Glutamatergic neuron (in vitro differentiated cells): ENCODE data around the gene PRIM1. TPM values are rescaled to one million over a fixed set of nuclear protein-coding genes. Genes with fewer than 3 reads are reported as not detected.

Source experiments
- DNase-seq: peaks from one replicate; pipeline ENCODE4 v3.0.0; 2022
- H3K27ac Mint-ChIP-seq: one replicate; pipeline ENCODE4 v1.8.0; 2020; ENCODE audit warnings: mild to moderate bottlenecking, mixed read lengths, inconsistent platforms; ENCODE audit not compliant: unreplicated experiment
- H3K27me3 Mint-ChIP-seq: one replicate; pipeline ENCODE4 v1.8.0; 2020; ENCODE audit warnings: mild to moderate bottlenecking, moderate library complexity, mixed read lengths, inconsistent platforms; ENCODE audit not compliant: unreplicated experiment
- H3K36me3 Mint-ChIP-seq: one replicate; pipeline ENCODE4 v1.8.0; 2020; ENCODE audit warnings: mild to moderate bottlenecking, mixed read lengths, inconsistent platforms; ENCODE audit not compliant: unreplicated experiment
- H3K4me1 Mint-ChIP-seq: one replicate; pipeline ENCODE4 v1.8.0; 2020; ENCODE audit warnings: mild to moderate bottlenecking, low read depth, mixed read lengths, inconsistent platforms; ENCODE audit not compliant: unreplicated experiment
- H3K4me3 Mint-ChIP-seq: one replicate; pipeline ENCODE4 v1.8.0; 2020; ENCODE audit warnings: mild to moderate bottlenecking, mixed read lengths, inconsistent platforms; ENCODE audit not compliant: unreplicated experiment
- H3K9me3 Mint-ChIP-seq: one replicate; pipeline ENCODE4 v1.8.0; 2020; ENCODE audit warnings: mild to moderate bottlenecking, moderate library complexity, mixed read lengths, inconsistent platforms; ENCODE audit not compliant: unreplicated experiment
- total RNA-seq: library from RNA; stranded (reverse); fragmentation: NEBNext Ultra II Directional; extraction: Animal tissue kit (Norgen Biotek cat#: 25700); gene quantifications from one replicate; pipeline ENCODE4 v1.2.1, GENCODE V29; 2021; ENCODE audit not compliant: unreplicated experiment
- TF ChIP-seq, protein P1 (sequence below): fragments of 200-600 bp; sonication (generic); IDR thresholded peaks from one replicate; pipeline ENCODE4 v1.5.0; 2021; ENCODE audit not compliant: partially characterized antibody, unreplicated experiment

Gene PRIM1
- total RNA-seq, 1 donor from 2014 or later, result 11.3 TPM

DNA sequence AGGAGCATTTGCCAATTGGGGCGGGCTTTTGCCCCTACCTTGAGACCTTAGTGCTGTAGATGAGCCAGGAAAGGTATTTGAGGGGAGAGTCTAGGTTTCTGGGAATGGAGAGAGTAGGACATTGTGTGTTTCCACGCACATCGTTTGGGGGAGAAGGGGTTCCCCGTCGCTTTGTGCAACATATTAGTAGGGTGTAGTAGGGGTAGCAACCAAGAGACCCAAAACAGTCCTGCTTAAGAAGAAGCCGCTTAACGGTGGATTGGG lies 63.3 kb downstream of the PRIM1 start:
- Mint-ChIP-seq H3K4me3 (peak overlapping the region; percentile 99), H3K36me3 (no peaks in the 10 kb centered on the region), H3K4me1 (peaks cover 10% of the 10 kb centered on the region), H3K27ac (peak overlapping the region; percentile 98), H3K9me3 (peaks cover 18% of the 10 kb centered on the region), H3K27me3 (peaks cover 7% of the 10 kb centered on the region)
- TF ChIP-seq, protein P1, sequence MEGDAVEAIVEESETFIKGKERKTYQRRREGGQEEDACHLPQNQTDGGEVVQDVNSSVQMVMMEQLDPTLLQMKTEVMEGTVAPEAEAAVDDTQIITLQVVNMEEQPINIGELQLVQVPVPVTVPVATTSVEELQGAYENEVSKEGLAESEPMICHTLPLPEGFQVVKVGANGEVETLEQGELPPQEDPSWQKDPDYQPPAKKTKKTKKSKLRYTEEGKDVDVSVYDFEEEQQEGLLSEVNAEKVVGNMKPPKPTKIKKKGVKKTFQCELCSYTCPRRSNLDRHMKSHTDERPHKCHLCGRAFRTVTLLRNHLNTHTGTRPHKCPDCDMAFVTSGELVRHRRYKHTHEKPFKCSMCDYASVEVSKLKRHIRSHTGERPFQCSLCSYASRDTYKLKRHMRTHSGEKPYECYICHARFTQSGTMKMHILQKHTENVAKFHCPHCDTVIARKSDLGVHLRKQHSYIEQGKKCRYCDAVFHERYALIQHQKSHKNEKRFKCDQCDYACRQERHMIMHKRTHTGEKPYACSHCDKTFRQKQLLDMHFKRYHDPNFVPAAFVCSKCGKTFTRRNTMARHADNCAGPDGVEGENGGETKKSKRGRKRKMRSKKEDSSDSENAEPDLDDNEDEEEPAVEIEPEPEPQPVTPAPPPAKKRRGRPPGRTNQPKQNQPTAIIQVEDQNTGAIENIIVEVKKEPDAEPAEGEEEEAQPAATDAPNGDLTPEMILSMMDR, result no peak
- no peak for DNase-seq

DNA sequence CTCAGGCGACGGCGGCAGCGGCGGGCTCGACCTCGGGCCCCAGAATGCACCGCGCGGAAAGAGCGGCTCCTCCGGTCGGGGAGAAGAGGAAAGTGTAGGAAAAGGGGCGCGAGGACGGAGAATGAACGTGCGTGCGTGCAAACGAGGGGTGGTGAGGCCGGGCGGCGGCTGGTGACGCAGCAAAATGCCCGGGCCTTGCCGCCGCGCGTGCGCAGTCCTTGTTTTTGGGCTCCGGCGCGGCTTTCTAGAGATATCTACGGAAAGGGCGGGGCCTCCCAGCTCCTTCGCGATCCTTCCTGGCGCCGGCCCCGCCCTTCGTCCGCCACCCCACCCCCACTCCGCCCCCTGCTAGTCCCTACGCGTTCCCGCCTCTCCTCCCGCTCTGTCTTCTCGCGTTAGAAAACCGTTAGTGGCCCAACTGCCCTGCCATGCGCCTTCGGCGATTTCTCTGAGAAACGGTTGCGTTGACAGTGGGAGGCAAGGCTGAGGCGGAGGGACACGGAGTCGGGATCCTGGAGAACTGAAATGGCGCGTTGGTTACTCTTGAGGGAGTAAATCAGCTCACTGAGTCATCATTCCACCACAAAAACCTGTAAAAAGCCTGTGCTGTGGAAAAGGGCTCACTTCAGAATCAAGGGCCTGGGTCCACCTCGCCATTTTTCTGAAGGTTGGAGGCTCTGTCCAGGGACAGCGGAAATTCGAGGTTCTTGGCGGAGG lies 63.8 kb downstream of the PRIM1 start, which contains the start of gene PTGES3:
TSS of gene PTGES3 (minus strand) at position 156 of the 717 bp plus-strand sequence. CDS start 285 bp downstream, outside the sequence.
- no peaks in the 10 kb centered on the region for H3K36me3 Mint-ChIP-seq
- peaks cover 10% of the 10 kb centered on the region for H3K4me1 Mint-ChIP-seq
- H3K27me3 Mint-ChIP-seq, result peaks cover 7% of the 10 kb centered on the region
- TF ChIP-seq, protein P1, result no peak
- peaks cover 18% of the 10 kb centered on the region for H3K9me3 Mint-ChIP-seq
- H3K4me3 Mint-ChIP-seq, result peak within 1 kb of the TSS; percentile 99
- peak; percentile 99 for DNase-seq
- peak within 1 kb of the TSS; percentile 98 for H3K27ac Mint-ChIP-seq

DNA sequence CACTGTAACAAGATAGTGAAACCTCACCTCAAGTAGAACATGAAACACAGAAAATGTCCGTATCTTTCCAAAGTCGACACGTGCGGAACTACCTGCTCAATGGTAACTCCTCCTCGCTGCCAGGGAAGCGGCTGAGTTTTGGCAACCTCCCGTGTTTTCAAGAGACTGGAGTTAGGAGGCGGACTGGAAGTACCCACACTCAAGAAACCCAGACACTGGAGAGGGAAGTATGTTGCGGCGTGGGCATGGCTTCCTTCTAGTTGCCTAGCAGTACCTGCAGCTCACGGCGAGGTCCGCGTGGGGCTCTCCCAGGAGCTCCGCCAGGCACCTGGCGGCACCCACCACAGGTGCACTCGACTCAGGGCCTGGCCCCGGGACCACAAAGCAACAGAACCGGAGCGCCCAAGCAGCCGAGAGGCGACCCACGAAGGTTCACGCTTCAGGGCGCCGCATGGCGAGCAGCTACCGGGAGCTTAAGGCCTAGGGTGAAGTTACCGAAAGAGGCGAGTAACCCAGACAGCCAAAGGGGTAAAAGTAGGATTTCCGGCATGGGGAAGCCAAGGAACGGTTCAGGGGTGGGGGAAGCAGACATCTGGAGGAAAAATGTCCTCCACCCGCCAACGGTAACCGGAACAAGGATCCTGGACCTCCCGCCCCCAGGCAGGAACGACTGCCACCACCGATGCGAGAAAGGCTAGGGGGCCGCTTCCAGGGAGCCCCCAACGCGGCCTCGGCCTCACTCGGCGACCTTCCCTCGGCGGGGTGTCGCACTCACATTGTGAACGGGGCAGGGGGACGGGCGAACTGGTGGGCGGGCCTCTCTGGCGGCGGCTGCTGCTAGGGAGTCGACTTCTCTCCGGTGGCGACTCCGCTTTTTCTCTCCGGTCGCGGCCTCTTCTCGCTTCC lies 64.6 kb downstream of the PRIM1 start:
- TF ChIP-seq, protein P1, result no peak
- Mint-ChIP-seq H3K4me1 (peaks cover 10% of the 10 kb centered on the region), H3K9me3 (peaks cover 18% of the 10 kb centered on the region), H3K4me3 (peak overlapping the region; percentile 99), H3K27me3 (peaks cover 7% of the 10 kb centered on the region), H3K36me3 (no peaks in the 10 kb centered on the region), H3K27ac (peak overlapping the region; percentile 98)
- peak; percentile 27 for DNase-seq

DNA sequence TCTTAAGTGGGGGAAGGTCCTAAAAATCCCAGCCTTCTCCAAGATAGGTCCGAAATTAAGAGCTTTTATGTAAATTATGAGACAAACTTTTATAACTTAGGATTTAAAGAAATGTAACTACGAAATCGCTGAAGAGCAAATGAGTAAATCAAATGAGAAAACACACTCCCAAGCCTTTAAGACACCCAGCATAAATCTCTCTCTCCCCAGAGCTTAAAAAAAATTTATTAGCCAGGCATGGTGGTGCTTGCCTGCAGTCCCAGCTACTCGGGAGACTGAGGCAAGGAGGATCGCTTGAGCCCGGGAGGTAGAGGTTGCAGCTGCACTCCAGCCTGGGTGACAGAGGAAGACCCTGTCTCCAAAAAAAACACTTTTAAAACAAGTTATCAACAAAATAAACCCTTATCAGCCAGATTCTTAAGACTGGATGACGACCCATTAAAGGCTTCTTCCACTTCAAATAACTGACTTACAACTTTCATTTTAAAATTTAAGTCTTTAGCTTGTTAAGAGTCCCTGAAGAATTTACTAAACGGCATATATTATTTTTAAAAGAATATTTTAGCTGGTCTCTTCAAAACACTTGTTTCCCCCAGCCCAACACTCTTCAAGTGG lies 67.3 kb downstream of the PRIM1 start:
- Mint-ChIP-seq H3K4me1 (peaks cover 12% of the 10 kb centered on the region), H3K36me3 (no peaks in the 10 kb centered on the region), H3K27ac (peak overlapping the region; percentile 96), H3K4me3 (peak overlapping the region; percentile 88), H3K27me3 (peaks cover 7% of the 10 kb centered on the region), H3K9me3 (peaks cover 18% of the 10 kb centered on the region)
- TF ChIP-seq, protein P1, result no peak
- no peak for DNase-seq
